A549 treated with Mapracorat at 1 μM for 4 hours (cell line): ENCODE measurements around the gene KAT2B. TPM values are rescaled to one million over a fixed set of nuclear protein-coding genes. Genes with fewer than 3 reads are reported as not detected.

Source experiments
- total RNA-seq: library from RNA; stranded (reverse); fragments of 200-300 nt; extraction: Qiagen RNA extraction; gene quantifications from 5 replicates; pipeline ENCODE4 v1.2.3, GENCODE V29; 2022

The KAT2B gene
- total RNA-seq, result 5.4 to 9.0 TPM (median 5.7 TPM) in 5 replicates

DNA sequence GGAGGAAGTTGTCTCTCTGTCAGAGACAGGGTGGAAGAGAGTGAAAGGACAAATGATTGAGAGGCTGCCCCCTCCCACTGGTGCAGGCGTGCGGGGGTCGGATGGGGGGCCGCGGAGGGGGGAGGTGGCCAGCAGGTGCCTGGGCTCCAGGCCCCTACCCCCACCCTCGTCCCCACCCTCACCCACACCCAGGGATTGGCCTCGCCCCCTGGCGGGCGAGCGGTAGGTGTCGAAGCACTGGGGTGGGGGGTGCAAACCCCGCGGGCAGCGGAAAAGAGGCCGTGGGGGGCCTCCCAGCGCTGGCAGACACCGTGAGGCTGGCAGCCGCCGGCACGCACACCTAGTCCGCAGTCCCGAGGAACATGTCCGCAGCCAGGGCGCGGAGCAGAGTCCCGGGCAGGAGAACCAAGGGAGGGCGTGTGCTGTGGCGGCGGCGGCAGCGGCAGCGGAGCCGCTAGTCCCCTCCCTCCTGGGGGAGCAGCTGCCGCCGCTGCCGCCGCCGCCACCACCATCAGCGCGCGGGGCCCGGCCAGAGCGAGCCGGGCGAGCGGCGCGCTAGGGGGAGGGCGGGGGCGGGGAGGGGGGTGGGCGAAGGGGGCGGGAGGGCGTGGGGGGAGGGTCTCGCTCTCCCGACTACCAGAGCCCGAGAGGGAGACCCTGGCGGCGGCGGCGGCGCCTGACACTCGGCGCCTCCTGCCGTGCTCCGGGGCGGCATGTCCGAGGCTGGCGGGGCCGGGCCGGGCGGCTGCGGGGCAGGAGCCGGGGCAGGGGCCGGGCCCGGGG is at the start of gene KAT2B:
Gene KAT2B, plus strand, starts transcription at position 682 of the 783 bp plus-strand sequence. Its CDS starts 32 bp downstream, at position 714.

DNA sequence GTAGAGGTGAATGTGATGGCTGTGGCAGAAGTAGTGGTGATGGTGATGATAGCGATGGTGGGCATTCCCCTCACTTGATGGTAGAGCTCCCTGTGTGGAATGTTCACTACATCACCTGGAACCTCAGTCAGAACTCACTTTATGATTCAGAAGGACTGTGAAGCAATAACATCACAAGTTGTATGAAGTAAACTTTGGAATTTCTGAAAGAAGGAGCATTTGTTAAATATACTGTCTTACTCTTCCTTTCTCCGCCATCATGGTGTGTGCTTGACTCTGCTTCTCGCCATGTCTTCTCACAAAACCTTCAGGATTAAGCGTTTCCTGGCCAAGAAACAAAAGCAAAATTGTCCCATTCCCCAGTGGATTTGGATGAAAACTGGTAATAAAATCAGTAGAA is 28.1 kb upstream of the KAT2B start, which contains the start of gene PP2D1:
Gene PP2D1, minus strand, starts transcription at position 101 of the 400 bp plus-strand sequence. CDS start 192 bp downstream, outside the sequence.

DNA sequence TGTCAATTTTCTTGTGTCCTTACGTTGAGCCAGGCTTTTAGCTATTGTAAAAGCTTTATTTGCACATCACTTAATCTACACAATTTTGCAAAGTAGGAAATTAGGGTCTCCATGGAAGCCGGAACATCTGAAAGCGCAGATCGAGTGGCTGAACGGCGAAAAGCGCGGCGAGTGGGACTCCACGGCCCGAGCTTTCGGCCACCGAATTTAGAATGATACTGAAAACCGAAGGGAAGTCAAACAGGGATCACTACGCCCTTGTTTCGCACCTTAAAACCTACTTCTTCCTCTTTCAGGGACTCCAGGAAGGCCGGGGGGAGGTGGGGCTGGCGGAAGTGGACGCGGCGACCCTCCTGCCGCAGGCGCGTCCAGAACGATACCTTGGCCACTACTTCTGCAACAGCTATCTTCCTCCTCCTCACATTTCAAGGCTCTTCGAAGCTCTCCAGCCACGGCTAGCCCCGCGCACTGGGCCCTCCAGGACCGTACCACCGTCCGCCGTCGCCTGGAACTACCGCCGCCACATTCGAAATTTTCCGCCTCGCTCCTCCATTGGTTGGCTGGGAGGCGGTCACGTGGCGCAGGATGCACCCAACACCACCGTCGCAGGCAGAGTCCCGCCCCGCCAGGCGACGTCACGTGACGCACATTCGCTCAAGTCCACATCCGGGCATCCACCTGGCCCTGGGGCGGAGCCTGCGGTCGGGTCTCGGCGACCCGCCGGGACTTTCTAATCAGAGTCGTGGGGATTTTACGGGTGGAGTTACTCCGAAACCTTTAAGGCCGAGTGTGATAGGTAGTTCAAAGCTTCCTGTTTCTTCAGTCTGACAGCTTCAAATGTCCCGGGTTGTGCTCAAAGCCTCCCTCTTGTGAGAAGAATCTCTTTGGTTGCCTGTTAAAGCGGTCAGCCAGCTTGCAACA is 145.7 kb downstream of the KAT2B start, which contains the start of gene SGO1:
Gene SGO1, minus strand, starts transcription at position 528 of the 921 bp plus-strand sequence. CDS start 2,179 bp downstream, outside the sequence.

Other genes starting within 250 kb of the KAT2B start
- gene EFHB, start 106.2 kb upstream of the KAT2B start, total RNA-seq, result 0.78 to 2.0 TPM (median 1.0 TPM) in 5 replicates
- gene RAB5A, start 93.3 kb upstream of the KAT2B start, total RNA-seq, result 38.3 to 70.4 TPM (median 50.1 TPM) in 5 replicates
- gene PP2D1, start 28.2 kb upstream of the KAT2B start, total RNA-seq, result not detected in 5 replicates
- 12.3 to 17.3 TPM (median 14.3 TPM) in 5 replicates for gene SGO1, start 145.8 kb downstream of the KAT2B start, total RNA-seq